AG04449 (cell line): ENCODE data around the gene CREBRF.

Experiments used
- CTCF ChIA-PET: fragments of 350-600 bp; formaldehyde crosslinking; extraction: SDS; loops from one replicate; lab custom pipeline; 2021; ENCODE audit warnings: antibody characterized with exemption; lab: Yijun Ruan, JAX
- POLR2A ChIA-PET: fragments of 400-600, 350-600 bp; formaldehyde crosslinking; extraction: SDS; loops from one replicate; lab custom pipeline; 2020; ENCODE audit warnings: antibody characterized with exemption, inconsistent platforms; lab: Yijun Ruan, JAX
- DNase-seq: peaks from one replicate; pipeline ENCODE4 v3.0.0-alpha.2; 2010; ENCODE audit warnings: low read depth, low spot score
- H3K4me3 ChIP-seq: 2 replicates; pipeline ENCODE4 v1.5.1; 2011; ENCODE audit warnings: low read depth, mild to moderate bottlenecking, control low read depth, low read length
- CTCF ChIP-seq: IDR thresholded peaks from one replicate; pipeline ENCODE4 v1.5.1; 2011; ENCODE audit warnings: mild to moderate bottlenecking, moderate library complexity, low read length, control low read depth, inconsistent platforms; ENCODE audit not compliant: insufficient read depth; ENCODE audit errors: missing control alignments

The CREBRF gene

DNA sequence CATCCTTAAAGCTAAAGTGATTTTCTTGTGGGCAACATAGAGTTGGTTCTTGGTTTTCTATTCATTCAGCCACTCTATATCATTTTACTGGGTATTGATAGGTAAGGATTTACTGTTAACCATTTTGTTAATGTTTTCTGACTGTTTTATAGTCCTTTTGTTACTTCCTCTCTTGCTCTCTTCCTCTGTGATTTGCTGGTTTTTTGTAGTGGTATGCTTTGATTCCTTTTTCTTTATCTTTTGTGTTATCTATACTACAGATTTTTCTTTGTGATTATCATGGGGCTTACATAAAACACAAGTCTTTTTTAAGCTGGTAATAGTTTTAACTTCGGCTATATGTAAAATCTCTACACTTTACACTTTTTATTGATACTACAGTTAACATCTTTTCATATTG lies 43.3 kb downstream of the CREBRF start:
- DNase-seq = no peak
- ChIA-PET CTCF (no interaction called here), POLR2A (no interaction called here)
- TF ChIP-seq CTCF = no peak
- H3K4me3 ChIP-seq = no peak overlapping the region

- TF ChIP-seq CTCF = no peak
- POLR2A ChIA-PET = no interaction called here
- no peak for DNase-seq
- CTCF ChIA-PET = interaction anchor here (0.6 kb wide), 1 partner anchor 703 kb away, joined by 3 read pairs; no protein-coding TSS in a partner anchor
- no peak overlapping the region for H3K4me3 ChIP-seq
These were observed 45.1 kb downstream of the CREBRF start for GRCh38 chr5:173101245-173101644.

GRCh38 chr5:173103411-173103810 lies 47.3 kb downstream of the CREBRF start:
- DNase-seq = no peak
- ChIA-PET POLR2A (no interaction called here), CTCF (no interaction called here)
- TF ChIP-seq CTCF = no peak
- H3K4me3 ChIP-seq = no peak overlapping the region

GRCh38 chr5:173108914-173109313 lies 52.8 kb downstream of the CREBRF start:
- DNase-seq = no peak
- CTCF ChIA-PET = interaction anchor here (0.6 to 1.8 kb wide), 4 partner anchors 11 to 394 kb away, joined by 3 to 5 read pairs (median 4); partner anchors contain the start of gene BNIP1
- POLR2A ChIA-PET = no interaction called here
- TF ChIP-seq CTCF = no peak
- no peak overlapping the region for H3K4me3 ChIP-seq

DNA sequence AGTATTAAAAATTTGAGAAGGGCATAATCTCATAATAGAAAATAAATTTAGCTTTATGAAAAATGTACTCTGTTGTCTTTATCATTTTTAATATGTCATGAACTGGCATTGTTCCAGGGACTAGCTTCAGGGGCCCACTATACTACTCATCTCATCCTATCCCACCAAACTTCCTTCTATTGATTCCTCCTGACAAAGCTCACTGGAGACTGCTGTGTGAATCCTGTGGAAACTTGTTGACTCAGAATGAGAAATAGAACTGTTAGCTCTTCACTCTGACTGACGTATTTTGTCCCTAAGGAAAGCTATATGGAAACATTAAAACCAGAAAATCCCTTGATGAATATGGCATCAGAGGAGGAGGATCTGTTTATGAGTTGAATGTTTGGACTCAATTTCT lies 58.4 kb downstream of the CREBRF start:
- DNase-seq = no peak
- no peak for TF ChIP-seq CTCF
- no peak overlapping the region for H3K4me3 ChIP-seq
- CTCF ChIA-PET = interaction anchor here (0.9 to 1.2 kb wide), 4 partner anchors 14 to 30 kb away, joined by 3 to 5 read pairs (median 3); partner anchors contain the start of gene BNIP1
- POLR2A ChIA-PET = no interaction called here

- CTCF ChIA-PET = interaction anchor here (1.3 kb wide), 1 partner anchor 25 kb away, joined by 3 read pairs; no protein-coding TSS in a partner anchor
- DNase-seq = no peak
- no peak overlapping the region for H3K4me3 ChIP-seq
- POLR2A ChIA-PET = no interaction called here
- TF ChIP-seq CTCF = no peak
These were observed 63.6 kb downstream of the CREBRF start for GRCh38 chr5:173119719-173120118.
